Neural progenitor cell (in vitro differentiated cells): ENCODE results near the gene AQP7. TPM values are rescaled to one million over a fixed set of nuclear protein-coding genes. Genes with fewer than 3 reads are reported as not detected.

ENCODE experiments used
- DNase-seq: peaks from one replicate; pipeline ENCODE4 v3.0.0-alpha.2; 2016; ENCODE audit warnings: low spot score
- H2AFZ ChIP-seq: fragments of 200-600 bp; sonication (generic); replicated peaks from 2 replicates; pipeline ENCODE4 v1.6.1; 2016; ENCODE audit warnings: antibody characterized with exemption
- H3F3A ChIP-seq: fragments of 200-600 bp; sonication (generic); 2 replicates; pipeline ENCODE4 v1.6.1; 2016; ENCODE audit warnings: antibody characterized with exemption, low read depth
- H3K27ac ChIP-seq: fragments of 200-600 bp; sonication (generic); 2 replicates; pipeline ENCODE4 v1.5.1; 2016; ENCODE audit warnings: mild to moderate bottlenecking
- H3K27me3 ChIP-seq: fragments of 200-600 bp; sonication (generic); 2 replicates; pipeline ENCODE4 v1.6.1; 2016; ENCODE audit warnings: mild to moderate bottlenecking, moderate library complexity
- H3K36me3 ChIP-seq: fragments of 200-600 bp; sonication (generic); 2 replicates; pipeline ENCODE4 v1.5.1; 2016
- H3K4me1 ChIP-seq: fragments of 200-600 bp; sonication (generic); 2 replicates; pipeline ENCODE4 v1.6.1; 2016; ENCODE audit warnings: mixed run types
- H3K4me2 ChIP-seq: fragments of 200-600 bp; sonication (generic); 2 replicates; pipeline ENCODE4 v1.6.1; 2016
- H3K4me3 ChIP-seq: fragments of 200-600 bp; sonication (generic); 2 replicates; pipeline ENCODE4 v1.5.1; 2016
- H3K79me2 ChIP-seq: fragments of 200-600 bp; sonication (generic); 2 replicates; pipeline ENCODE4 v1.6.1; 2016; ENCODE audit warnings: low read depth
- H3K9ac ChIP-seq: fragments of 200-600 bp; sonication (generic); 2 replicates; pipeline ENCODE4 v1.6.1; 2016
- H3K9me3 ChIP-seq: fragments of 200-600 bp; sonication (generic); 2 replicates; pipeline ENCODE4 v1.5.1; 2016; ENCODE audit warnings: low read depth
- H4K20me1 ChIP-seq: fragments of 200-600 bp; sonication (generic); 2 replicates; pipeline ENCODE4 v1.6.1; 2016; ENCODE audit warnings: low read depth
- H3K27ac Mint-ChIP-seq: 3 replicates; pipeline ENCODE4 v1.8.0; 2021; ENCODE audit warnings: mixed read lengths
- H3K27me3 Mint-ChIP-seq: 2 replicates; pipeline ENCODE4 v1.8.0; 2022; ENCODE audit warnings: low read depth, mild to moderate bottlenecking, inconsistent platforms, moderate library complexity, mixed read lengths; ENCODE audit not compliant: insufficient read depth
- H3K36me3 Mint-ChIP-seq: 3 replicates; pipeline ENCODE4 v1.8.0; 2021; ENCODE audit warnings: mixed read lengths
- H3K4me1 Mint-ChIP-seq: 3 replicates; pipeline ENCODE4 v1.8.0; 2021; ENCODE audit warnings: mixed read lengths
- H3K4me3 Mint-ChIP-seq: 3 replicates; pipeline ENCODE4 v1.8.0; 2021; ENCODE audit warnings: mild to moderate bottlenecking, moderate library complexity, mixed read lengths
- H3K9me3 Mint-ChIP-seq: 3 replicates; pipeline ENCODE4 v1.8.0; 2020; ENCODE audit warnings: mixed read lengths
- CTCF ChIP-seq: fragments of 200-600 bp; sonication (generic); IDR thresholded peaks from 2 replicates; pipeline ENCODE4 v1.5.1; 2017; ENCODE audit warnings: antibody characterized with exemption, mild to moderate bottlenecking
- EZH2 ChIP-seq: fragments of 200-600 bp; sonication (generic); IDR thresholded peaks from 2 replicates; pipeline ENCODE4 v1.6.1; 2017; ENCODE audit warnings: antibody characterized with exemption, mild to moderate bottlenecking, moderate library complexity
- EZH2phosphoT487 ChIP-seq: fragments of 200-600 bp; sonication (generic); IDR thresholded peaks from 2 replicates; pipeline ENCODE4 v1.6.1; 2017; ENCODE audit warnings: antibody characterized with exemption
- total RNA-seq: library from RNA; depleted of rRNA; stranded (reverse); fragments of >200 nt; gene quantifications from 2 replicates; pipeline ENCODE4 v1.2.3, GENCODE V29; 2015; ENCODE audit warnings: low replicate concordance

Gene AQP7
- total RNA-seq, 1 donor from 2014 or later = not detected

- no peak for DNase-seq
- Histone ChIP-seq H3K4me1 (no peaks in the 10 kb centered on the region), H3K36me3 (no peaks in the 10 kb centered on the region), H3F3A (no peaks in the 10 kb centered on the region), H3K9me3 (no peaks in the 10 kb centered on the region), H3K4me2 (no peak overlapping the region), H3K4me3 (no peak overlapping the region), H3K27me3 (no peaks in the 10 kb centered on the region), H3K27ac (no peak overlapping the region), H2AFZ (no peak overlapping the region), H3K9ac (no peak overlapping the region), H4K20me1 (no peaks in the 10 kb centered on the region), H3K79me2 (no peaks in the 10 kb centered on the region)
- TF ChIP-seq CTCF (no peak), EZH2 (no peak), EZH2phosphoT487 (no peak)
- H3K4me3 Mint-ChIP-seq = no peak overlapping the region
- H3K4me1 Mint-ChIP-seq = peaks cover 28% of the 10 kb centered on the region
- peaks cover 11% of the 10 kb centered on the region for H3K27me3 Mint-ChIP-seq
- no peaks in the 10 kb centered on the region for H3K9me3 Mint-ChIP-seq
- no peaks in the 10 kb centered on the region for H3K36me3 Mint-ChIP-seq
- H3K27ac Mint-ChIP-seq = no peak overlapping the region
Observed at GRCh38 chr9:33438926-33439680, 36.7 kb upstream of the AQP7 start.

- Histone ChIP-seq H3K4me2 (no peak overlapping the region), H3K9ac (no peak overlapping the region), H3K4me1 (no peaks in the 10 kb centered on the region), H2AFZ (no peak overlapping the region), H3K36me3 (no peaks in the 10 kb centered on the region), H3K4me3 (no peak overlapping the region), H3K27ac (no peak overlapping the region), H3K27me3 (no peaks in the 10 kb centered on the region), H3F3A (no peaks in the 10 kb centered on the region), H3K79me2 (no peaks in the 10 kb centered on the region), H3K9me3 (no peaks in the 10 kb centered on the region), H4K20me1 (no peaks in the 10 kb centered on the region)
- H3K9me3 Mint-ChIP-seq = no peaks in the 10 kb centered on the region
- TF ChIP-seq CTCF = no peak
- no peak for TF ChIP-seq EZH2
- no peak for TF ChIP-seq EZH2phosphoT487
- H3K4me1 Mint-ChIP-seq = peaks cover 21% of the 10 kb centered on the region
- no peaks in the 10 kb centered on the region for H3K36me3 Mint-ChIP-seq
- H3K4me3 Mint-ChIP-seq = no peak overlapping the region
- H3K27me3 Mint-ChIP-seq = peaks cover 11% of the 10 kb centered on the region
- no peak overlapping the region for H3K27ac Mint-ChIP-seq
- no peak for DNase-seq
Observed at GRCh38 chr9:33437898-33438297, 35.5 kb upstream of the AQP7 start.

GRCh38 chr9:33437205-33437604, 34.8 kb upstream of the AQP7 start:
- H3K27me3 Mint-ChIP-seq = peaks cover 8% of the 10 kb centered on the region

More at GRCh38 chr9:33437205-33437604, 34.8 kb upstream of the AQP7 start:
- Mint-ChIP-seq H3K4me1 (peaks cover 21% of the 10 kb centered on the region), H3K4me3 (no peak overlapping the region), H3K36me3 (no peaks in the 10 kb centered on the region), H3K27ac (no peak overlapping the region), H3K9me3 (no peaks in the 10 kb centered on the region)
- Histone ChIP-seq H3K9ac (no peak overlapping the region), H3K27me3 (no peaks in the 10 kb centered on the region), H3K4me2 (no peak overlapping the region), H3K4me1 (no peaks in the 10 kb centered on the region), H4K20me1 (no peaks in the 10 kb centered on the region), H3K4me3 (no peak overlapping the region), H3K27ac (no peak overlapping the region), H3K9me3 (no peaks in the 10 kb centered on the region), H2AFZ (no peak overlapping the region), H3K79me2 (no peaks in the 10 kb centered on the region), H3F3A (no peaks in the 10 kb centered on the region), H3K36me3 (no peaks in the 10 kb centered on the region)
- DNase-seq = no peak
- TF ChIP-seq EZH2 (no peak), CTCF (no peak), EZH2phosphoT487 (no peak)
